ENCODE results near the gene SARS1.

SARS1 gene

GRCh38 chr1:109271458-109271857, 57.7 kb downstream of the SARS1 start:
- H3K4me3 ChIP-seq (ENCODE audit: low read depth, low read length): no peak overlapping the region
- POLR2A ChIA-PET: no interaction called here
- CTCF ChIA-PET: interaction anchor here (1.3 kb wide), 1 partner anchor 128 kb away, joined by 3 read pairs; no protein-coding TSS in a partner anchor
- DNase-seq (ENCODE audit: low read depth, low spot score): no peak
- no peak for TF ChIP-seq CTCF (IDR thresholded peaks at IDR 0.05; ENCODE audit: insufficient read depth, low read length, missing control alignments)

DNA sequence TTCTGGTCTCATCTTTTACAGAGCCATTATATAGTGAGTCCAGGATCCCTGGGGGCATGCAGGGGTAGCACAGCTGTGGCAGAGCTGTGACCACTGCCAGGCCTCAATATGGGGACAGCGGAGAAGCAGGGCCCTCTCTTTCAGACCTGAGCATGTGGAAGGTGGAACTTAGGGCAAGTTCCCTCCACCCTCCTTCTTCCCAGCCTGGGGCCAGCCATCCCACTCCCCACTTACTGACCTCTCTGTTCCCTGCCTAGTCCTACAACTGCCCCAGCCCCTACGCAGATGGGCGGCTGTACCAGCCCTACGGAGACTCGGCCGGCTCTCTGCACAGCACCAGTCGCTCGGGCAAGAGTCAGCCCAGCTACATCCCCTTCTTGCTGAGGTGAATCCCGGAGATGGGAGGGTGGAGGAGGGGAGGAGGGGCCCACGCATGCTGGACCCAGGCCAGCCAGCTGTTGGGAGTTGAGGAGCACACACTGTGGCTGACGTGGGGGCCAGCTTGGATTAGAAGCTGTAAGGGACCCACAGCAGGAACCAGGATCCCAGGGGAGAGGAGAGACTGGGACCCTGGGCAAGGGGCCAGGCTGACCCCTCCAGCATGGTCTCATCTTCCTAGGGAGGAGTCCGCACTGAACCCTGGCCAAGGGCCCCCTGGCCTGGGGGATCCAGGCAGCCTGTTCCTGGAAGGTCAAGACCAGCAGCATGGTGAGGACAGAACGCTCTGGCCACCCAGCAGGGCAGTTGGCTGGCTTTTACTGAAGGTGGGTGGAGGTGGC, 58.5 kb downstream of the SARS1 start:
- ChIA-PET POLR2A (no interaction called here), CTCF (interaction anchor here (1.3 kb wide), 1 partner anchor 127 kb away, joined by 3 read pairs; no protein-coding TSS in a partner anchor)
- DNase-seq (ENCODE audit: low read depth, low spot score): no peak
- TF ChIP-seq CTCF (IDR thresholded peaks at IDR 0.05; ENCODE audit: insufficient read depth, low read length, missing control alignments): no peak
- H3K4me3 ChIP-seq (ENCODE audit: low read depth, low read length): no peak overlapping the region

DNA sequence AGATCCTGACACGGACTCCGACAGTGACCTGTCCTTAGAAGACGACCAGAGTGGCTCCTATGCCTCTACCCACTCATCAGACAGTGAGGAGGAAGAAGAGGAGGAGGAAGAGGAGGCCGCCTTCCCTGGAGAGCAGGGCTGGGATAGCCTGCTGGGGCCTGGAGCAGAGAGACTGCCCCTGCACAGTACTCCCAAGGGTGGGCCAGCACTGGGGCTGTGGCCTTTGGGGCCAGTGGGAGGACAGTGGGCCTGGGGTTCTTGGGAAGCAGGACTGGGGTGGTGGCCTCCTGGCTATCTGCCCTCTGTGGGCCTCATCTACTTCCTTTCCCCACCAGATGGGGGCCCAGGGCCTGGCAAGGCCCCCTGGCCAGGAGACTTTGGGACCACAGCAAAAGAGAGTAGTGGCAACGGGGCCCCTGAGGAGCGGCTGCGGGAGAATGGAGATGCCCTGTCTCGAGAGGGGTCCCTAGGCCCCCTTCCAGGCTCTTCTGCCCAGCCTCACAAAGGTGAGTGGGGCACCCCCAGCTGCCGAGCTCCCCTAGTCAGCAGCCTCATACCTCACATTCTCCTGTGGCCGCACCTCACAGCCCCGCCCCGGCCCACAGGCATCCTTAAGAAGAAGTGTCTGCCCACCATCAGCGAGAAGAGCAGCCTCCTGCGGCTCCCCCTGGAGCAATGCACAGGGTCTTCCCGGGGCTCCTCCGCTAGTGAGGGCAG, 59.3 kb downstream of the SARS1 start:
- ChIA-PET POLR2A (no interaction called here), CTCF (interaction anchor here (1.2 kb wide), 2 partner anchors 9 to 71 kb away, joined by 3 to 5 read pairs; no protein-coding TSS in a partner anchor)
- DNase-seq (ENCODE audit: low read depth, low spot score): no peak
- no peak for TF ChIP-seq CTCF (IDR thresholded peaks at IDR 0.05; ENCODE audit: insufficient read depth, low read length, missing control alignments)
- H3K4me3 ChIP-seq (ENCODE audit: low read depth, low read length): no peak overlapping the region

- H3K4me3 ChIP-seq (ENCODE audit: low read depth, low read length): no peak overlapping the region
Measured at GRCh38 chr1:109273570-109274288, 60.0 kb downstream of the SARS1 start.

GRCh38 chr1:109274533-109275476, 61.1 kb downstream of the SARS1 start:
- ChIA-PET CTCF (interaction anchor here (2.9 to 8.4 kb wide), 3 partner anchors 27 to 259 kb away, joined by 15 to 340 read pairs (median 35); partner anchors contain the start of genes CELSR2 and SORT1), POLR2A (no interaction called here)
- DNase-seq (ENCODE audit: low read depth, low spot score): no peak
- TF ChIP-seq CTCF (IDR thresholded peaks at IDR 0.05; ENCODE audit: insufficient read depth, low read length, missing control alignments): no peak
- H3K4me3 ChIP-seq (ENCODE audit: low read depth, low read length): no peak overlapping the region

More at GRCh38 chr1:109273570-109274288, 60.0 kb downstream of the SARS1 start:
- CTCF ChIA-PET: interaction anchor here (1.2 kb wide), 2 partner anchors 9 to 72 kb away, joined by 3 to 5 read pairs; no protein-coding TSS in a partner anchor
- POLR2A ChIA-PET: no interaction called here
- TF ChIP-seq CTCF (IDR thresholded peaks at IDR 0.05; ENCODE audit: insufficient read depth, low read length, missing control alignments): no peak
- no peak for DNase-seq (ENCODE audit: low read depth, low spot score)
